Fibroblast of skin of left quadriceps (primary cell): ENCODE results near the gene IZUMO2.

ENCODE experiments used
- DNase-seq, 2 experiments: peaks; one replicate each; pipeline ENCODE4 v3.0.0-alpha.2; 2013; ENCODE audit warnings: low read depth in 2 of 2

Gene IZUMO2

GRCh38 chr19:50162988-50163387 is at the start of gene IZUMO2:
Gene IZUMO2, minus strand, starts transcription at chr19:50163281. Its CDS starts 87 bp downstream, at chr19:50163194.
- DNase-seq: no peak

GRCh38 chr19:50210425-50210824 is 47.3 kb upstream of the IZUMO2 start:
- DNase-seq: no peak

GRCh38 chr19:50209131-50209530 is 46.0 kb upstream of the IZUMO2 start:
- no peak for DNase-seq

GRCh38 chr19:50207730-50208129 is 44.6 kb upstream of the IZUMO2 start:
- no peak for DNase-seq

GRCh38 chr19:50206191-50206590 is 43.1 kb upstream of the IZUMO2 start:
- no peak for DNase-seq

- no peak for DNase-seq
Measured at GRCh38 chr19:50205681-50206138, 42.6 kb upstream of the IZUMO2 start.

- no peak for DNase-seq
Measured at GRCh38 chr19:50204811-50205675, 42.0 kb upstream of the IZUMO2 start.

- DNase-seq: no peak
Measured at GRCh38 chr19:50204081-50204428, 41.0 kb upstream of the IZUMO2 start.

GRCh38 chr19:50203281-50204080 is 40.4 kb upstream of the IZUMO2 start, which contains the start of gene MYH14:
Gene MYH14, plus strand, starts transcription at chr19:50203622. Its CDS starts 6,744 bp downstream, at chr19:50210366.
- no peak for DNase-seq

GRCh38 chr19:50202962-50203280 is 39.8 kb upstream of the IZUMO2 start:
- no peak for DNase-seq

- no peak for DNase-seq
Measured at GRCh38 chr19:50202386-50202785, 39.3 kb upstream of the IZUMO2 start.

- no peak for DNase-seq
Measured at GRCh38 chr19:50199259-50199555, 36.1 kb upstream of the IZUMO2 start.

- no peak for DNase-seq
Measured at GRCh38 chr19:50198431-50199258, 35.6 kb upstream of the IZUMO2 start.

GRCh38 chr19:50197348-50197747 is 34.3 kb upstream of the IZUMO2 start:
- DNase-seq: no peak

GRCh38 chr19:50196322-50196932 is 33.3 kb upstream of the IZUMO2 start:
- no peak for DNase-seq

GRCh38 chr19:50195224-50195623 is 32.1 kb upstream of the IZUMO2 start:
- no peak for DNase-seq

GRCh38 chr19:50192463-50193211 is 29.6 kb upstream of the IZUMO2 start:
- no peak for DNase-seq

GRCh38 chr19:50191216-50191615 is 28.1 kb upstream of the IZUMO2 start:
- no peak for DNase-seq

GRCh38 chr19:50190439-50190891 is 27.4 kb upstream of the IZUMO2 start:
- DNase-seq: no peak

- DNase-seq: no peak
Measured at GRCh38 chr19:50189331-50189730, 26.2 kb upstream of the IZUMO2 start.

- DNase-seq: no peak
Measured at GRCh38 chr19:50187937-50188336, 24.9 kb upstream of the IZUMO2 start.
